ENCODE measurements around the gene RPGRIP1L.
A peak's percentile ranks its signal among the peaks of the same experiment; 100 is the strongest.

RPGRIP1L gene

DNA sequence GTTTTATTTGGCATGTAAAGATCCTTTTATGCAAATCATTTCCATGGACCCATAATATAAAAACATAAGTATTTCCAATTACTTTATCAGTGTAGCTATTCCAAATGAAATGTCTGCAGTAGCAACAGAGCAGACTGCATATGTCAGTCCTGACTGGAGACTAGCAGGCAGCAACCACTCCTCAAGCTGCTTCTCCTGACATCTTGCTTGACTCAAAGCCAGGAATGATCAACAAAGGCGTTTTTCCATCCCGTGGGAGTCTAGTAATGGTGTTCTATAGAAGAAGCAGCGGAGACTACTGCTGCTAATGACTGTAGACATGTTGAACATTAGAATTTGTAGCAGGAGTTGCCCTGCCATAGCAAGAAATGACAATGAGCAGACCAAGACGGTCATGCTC, 127.4 kb downstream of the RPGRIP1L start:
- Mint-ChIP-seq H3K4me3 (no peak overlapping the region), H3K27ac (no peak overlapping the region), H3K9me3 (peaks cover 13% of the 10 kb centered on the region), H3K36me3 (no peaks in the 10 kb centered on the region), H3K4me1 (no peaks in the 10 kb centered on the region)
- DNase-seq (ENCODE audit: low spot score in 2 of 2) (no peak), ATAC-seq (no peak)

DNA sequence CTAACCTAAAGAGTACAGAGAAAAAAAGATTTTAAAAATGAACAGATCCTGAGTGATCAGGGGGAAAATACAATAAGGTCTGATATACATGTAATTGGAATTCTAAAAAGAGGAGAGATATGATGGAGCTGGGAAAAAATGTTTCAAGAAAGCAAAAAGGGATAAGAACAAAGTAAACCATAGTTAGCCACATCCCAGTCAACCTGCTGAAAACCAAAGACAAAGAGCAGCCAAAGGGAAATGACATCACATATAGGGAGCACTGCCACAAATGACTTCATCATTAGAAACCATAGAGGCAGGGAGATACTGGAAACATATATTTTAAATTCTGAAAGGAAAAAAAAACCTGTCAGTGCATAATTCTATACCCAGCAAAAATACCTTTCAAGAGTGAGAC, 131.9 kb downstream of the RPGRIP1L start:
- Mint-ChIP-seq H3K4me3 (no peak overlapping the region), H3K9me3 (peaks cover 18% of the 10 kb centered on the region), H3K4me1 (no peaks in the 10 kb centered on the region), H3K36me3 (no peaks in the 10 kb centered on the region), H3K27ac (no peak overlapping the region)
- no peak for DNase-seq (ENCODE audit: low spot score in 2 of 2)
- no peak for ATAC-seq

DNA sequence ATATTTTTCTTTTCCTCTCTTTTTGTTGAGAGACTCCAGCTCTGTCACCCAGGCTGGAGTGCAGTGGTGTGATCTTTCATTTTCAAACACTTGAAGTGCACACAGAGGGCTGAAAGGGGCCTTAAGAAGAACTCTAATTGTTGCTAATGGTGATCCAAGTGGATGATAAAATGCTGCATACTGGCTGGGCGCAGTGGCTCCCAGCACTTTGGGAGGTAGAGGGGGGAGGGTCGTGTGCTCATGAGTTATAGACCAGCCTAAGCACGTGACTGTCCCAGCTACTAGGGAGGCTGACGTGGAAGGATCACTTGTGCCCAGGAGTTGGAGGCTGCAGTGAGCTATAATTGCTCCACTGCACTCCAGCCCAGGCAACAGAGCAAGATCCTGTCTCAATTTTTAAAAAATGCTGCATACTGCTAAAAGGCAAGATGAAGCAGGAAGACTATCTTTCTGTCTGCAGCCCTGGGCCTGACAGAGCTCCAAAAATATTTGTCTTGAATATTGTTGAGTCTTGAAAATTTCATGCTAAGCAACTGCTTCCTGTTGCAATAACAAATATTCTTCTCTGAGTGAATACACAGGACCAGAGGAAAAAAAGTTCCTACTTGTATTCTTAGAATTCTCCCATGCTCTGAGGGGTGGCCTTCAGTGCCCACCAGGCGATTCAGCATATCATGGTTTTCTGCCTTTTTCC, 137.0 kb downstream of the RPGRIP1L start:
- no peak for DNase-seq (ENCODE audit: low spot score in 2 of 2)
- H3K9me3 Mint-ChIP-seq, result peaks cover 10% of the 10 kb centered on the region
- no peak overlapping the region for H3K4me3 Mint-ChIP-seq
- no peaks in the 10 kb centered on the region for H3K36me3 Mint-ChIP-seq
- H3K4me1 Mint-ChIP-seq, result no peaks in the 10 kb centered on the region
- no peak overlapping the region for H3K27ac Mint-ChIP-seq
- ATAC-seq, result no peak

- Mint-ChIP-seq H3K4me1 (no peaks in the 10 kb centered on the region), H3K27ac (no peak overlapping the region), H3K36me3 (no peaks in the 10 kb centered on the region), H3K4me3 (no peak overlapping the region), H3K9me3 (no peaks in the 10 kb centered on the region)
- ATAC-seq (no peak), DNase-seq (ENCODE audit: low spot score in 2 of 2) (no peak)
Measured at GRCh38 chr16:53565296-53565863, 138.3 kb downstream of the RPGRIP1L start.

- DNase-seq (ENCODE audit: low spot score in 2 of 2), result no peak
- no peak for ATAC-seq
- Mint-ChIP-seq H3K27ac (no peak overlapping the region), H3K36me3 (no peaks in the 10 kb centered on the region), H3K9me3 (no peaks in the 10 kb centered on the region), H3K4me1 (no peaks in the 10 kb centered on the region), H3K4me3 (no peak overlapping the region)
Measured at GRCh38 chr16:53563426-53563825, 140.2 kb downstream of the RPGRIP1L start.

GRCh38 chr16:53561101-53561888, 142.4 kb downstream of the RPGRIP1L start:
- no peaks in the 10 kb centered on the region for H3K9me3 Mint-ChIP-seq
- H3K4me1 Mint-ChIP-seq, result no peaks in the 10 kb centered on the region
- no peaks in the 10 kb centered on the region for H3K36me3 Mint-ChIP-seq
- ATAC-seq, result no peak
- no peak overlapping the region for H3K4me3 Mint-ChIP-seq
- H3K27ac Mint-ChIP-seq, result no peak overlapping the region
- no peak for DNase-seq (ENCODE audit: low spot score in 2 of 2)

DNA sequence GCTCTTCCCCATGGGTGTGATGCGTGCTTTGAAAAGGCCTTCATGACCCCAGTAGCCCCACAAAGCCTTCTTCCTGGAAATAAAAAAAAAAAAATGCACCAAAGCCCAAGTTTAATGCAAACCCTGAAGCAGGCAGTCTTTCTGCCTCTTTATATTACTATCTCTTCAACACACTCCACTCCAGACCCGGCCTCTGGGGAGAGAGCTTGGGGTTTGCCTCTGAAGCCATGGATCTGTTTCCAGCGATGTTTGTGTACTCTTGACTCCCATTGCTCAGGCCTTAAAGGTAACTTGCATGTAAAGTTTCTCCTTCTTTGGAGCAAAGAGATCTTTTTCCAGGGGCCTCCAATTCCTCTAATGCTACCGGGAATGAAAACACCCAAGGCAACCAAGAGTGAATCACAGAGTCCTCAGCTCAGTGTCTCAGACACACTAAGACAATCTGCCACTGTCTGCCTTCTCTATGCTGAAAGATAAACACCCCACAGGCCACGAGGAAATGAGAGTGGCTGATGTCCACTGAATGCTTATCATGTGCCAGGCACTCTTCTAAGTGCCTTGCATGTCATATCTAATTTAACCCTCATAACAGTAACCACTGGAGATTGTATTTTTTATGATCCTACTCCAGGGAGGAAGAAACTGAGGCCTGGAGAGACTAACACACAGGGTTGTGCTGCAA, 144.2 kb downstream of the RPGRIP1L start:
- H3K4me3 Mint-ChIP-seq, result no peak overlapping the region
- no peak for ATAC-seq
- no peak for DNase-seq (ENCODE audit: low spot score in 2 of 2)
- no peaks in the 10 kb centered on the region for H3K36me3 Mint-ChIP-seq
- no peak overlapping the region for H3K27ac Mint-ChIP-seq
- H3K4me1 Mint-ChIP-seq, result no peaks in the 10 kb centered on the region
- H3K9me3 Mint-ChIP-seq, result no peaks in the 10 kb centered on the region

DNA sequence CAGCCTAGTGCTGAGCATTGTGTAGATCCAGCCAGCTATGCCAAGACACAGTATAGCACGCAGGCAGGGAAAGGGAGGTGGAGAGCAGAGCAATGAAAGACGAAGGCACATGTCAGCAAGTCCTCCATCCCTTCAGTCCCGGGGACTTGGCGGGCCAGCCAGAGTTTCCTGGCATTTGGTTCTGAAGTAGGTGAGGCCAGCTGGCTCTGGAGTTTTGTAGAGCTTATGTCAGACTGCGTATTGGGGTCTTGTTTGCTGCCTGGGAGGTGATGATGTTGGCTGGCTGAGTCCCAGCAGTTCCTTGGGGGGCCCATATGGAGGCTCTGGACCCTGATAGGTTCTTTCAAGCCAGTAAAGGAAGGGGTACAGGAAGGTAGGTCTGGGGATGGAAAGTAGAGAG, 144.9 kb downstream of the RPGRIP1L start:
- H3K36me3 Mint-ChIP-seq, result no peaks in the 10 kb centered on the region
- H3K4me3 Mint-ChIP-seq, result no peak overlapping the region
- H3K27ac Mint-ChIP-seq, result peak overlapping the region; percentile 67
- no peaks in the 10 kb centered on the region for H3K9me3 Mint-ChIP-seq
- H3K4me1 Mint-ChIP-seq, result no peaks in the 10 kb centered on the region
- DNase-seq (ENCODE audit: low spot score in 2 of 2) (no peak), ATAC-seq (no peak)

- DNase-seq (ENCODE audit: low spot score in 2 of 2) (no peak), ATAC-seq (no peak)
- Mint-ChIP-seq H3K36me3 (peaks cover 3% of the 10 kb centered on the region), H3K4me1 (no peaks in the 10 kb centered on the region), H3K27ac (no peak overlapping the region), H3K9me3 (no peaks in the 10 kb centered on the region), H3K4me3 (no peak overlapping the region)
Measured at GRCh38 chr16:53556521-53556920, 147.1 kb downstream of the RPGRIP1L start.

DNA sequence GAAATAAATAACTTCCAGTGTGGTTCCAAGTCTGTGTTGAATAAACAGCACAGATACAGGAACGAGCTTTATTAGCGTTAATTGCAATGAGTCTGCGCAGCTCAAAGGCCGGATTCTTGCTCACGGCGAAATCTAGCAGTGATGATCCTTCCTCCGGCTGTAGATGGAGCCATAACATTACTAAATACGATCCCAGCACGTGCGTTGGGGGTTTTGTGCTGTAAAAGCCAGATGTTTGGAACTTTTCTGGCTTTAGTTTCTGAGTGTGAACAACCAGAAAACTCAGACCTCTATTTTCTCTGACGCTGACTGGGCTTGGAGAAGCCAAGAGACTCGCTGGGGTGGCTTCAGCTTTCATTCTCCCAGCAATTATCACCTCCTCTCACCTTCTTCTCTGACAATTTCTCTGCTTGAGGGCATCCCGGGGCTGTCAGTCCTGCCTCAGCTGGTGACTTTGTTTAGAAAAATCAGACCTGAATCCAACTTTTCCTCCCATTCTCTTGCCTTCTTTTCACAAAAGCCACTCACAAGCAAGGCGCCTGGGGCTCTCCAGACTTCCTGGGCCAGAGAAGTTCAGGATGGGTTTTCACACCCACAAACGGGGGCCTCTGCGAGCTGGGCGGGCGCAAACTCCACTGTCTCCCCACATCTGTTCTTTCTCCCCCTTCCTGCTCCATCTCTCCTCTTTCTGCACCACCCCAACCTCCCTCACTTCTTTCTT, 153.5 kb downstream of the RPGRIP1L start:
- Mint-ChIP-seq H3K4me3 (no peak overlapping the region), H3K36me3 (peaks cover 6% of the 10 kb centered on the region), H3K27ac (no peak overlapping the region), H3K9me3 (no peaks in the 10 kb centered on the region), H3K4me1 (peaks cover 14% of the 10 kb centered on the region)
- ATAC-seq (peak; percentile 84), DNase-seq (ENCODE audit: low spot score in 2 of 2) (peak; percentile 31 to 67)

Data from stimulated activated effector memory CD8-positive, alpha-beta T cell treated with anti-CD3 and anti-CD28 coated beads, Interleukin-12 subunit alpha, Interleukin-12 subunit beta, amount 100 ng/mL, for 72 hours (primary cell).